HG03442 (cell line): ENCODE results near the gene FBXL14.

Source experiments
- ATAC-seq: cut with Tn5 transposase; IDR thresholded peaks from one replicate; pipeline ENCODE4 v1.9.1; 2021; ENCODE audit warnings: mild to moderate bottlenecking, moderate library complexity; ENCODE audit not compliant: unreplicated experiment

Gene FBXL14

GRCh38 chr12:1517734-1518525, 76.5 kb downstream of the FBXL14 start:
- no peak for ATAC-seq

- ATAC-seq, result no peak
These were observed 77.4 kb downstream of the FBXL14 start for GRCh38 chr12:1517007-1517406.
